Keratinocyte (primary cell): ENCODE measurements around the gene IWS1. TPM values are rescaled to one million over a fixed set of nuclear protein-coding genes. Genes with fewer than 3 reads are reported as not detected.
"Not testable (repeated sequence)": the region's sequence is repeated elsewhere in the genome, so short reads cannot be mapped to it uniquely, and the experiment has no call there.

Experiments used
- DNase-seq: peaks from one replicate; pipeline ENCODE4 v3.0.0-alpha.2; 2011; ENCODE audit warnings: low read depth, missing footprints, low spot score
- FAIRE-seq: peaks from 2 replicates; lab custom pipeline; 2011; peaks lifted over from hg19 to GRCh38; lab: Jason Lieb, UNC
- H2AFZ ChIP-seq: 2 replicates; pipeline ENCODE4 v1.6.0; 2012; ENCODE audit warnings: low read length, control low read depth, inconsistent platforms; ENCODE audit not compliant: control insufficient read depth
- H3K27ac ChIP-seq: 2 replicates; pipeline ENCODE4 v1.5.1; 2011; ENCODE audit warnings: low read length; ENCODE audit not compliant: control insufficient read depth, insufficient read depth
- H3K27me3 ChIP-seq: 3 replicates; pipeline ENCODE4 v1.6.0; 2011; ENCODE audit warnings: low read length; ENCODE audit not compliant: control insufficient read depth, insufficient read depth; ENCODE audit errors: extremely low read depth
- H3K36me3 ChIP-seq, 2 experiments: 2 replicates in 1 of 2; 3 replicates in 1 of 2; pipeline ENCODE4 v1.5.1; 2011; ENCODE audit warnings: low read length in 2 of 2, mild to moderate bottlenecking in 1 of 2; ENCODE audit not compliant: control insufficient read depth in 2 of 2, insufficient read depth in 2 of 2; ENCODE audit errors: extremely low read depth in 1 of 2
- H3K4me1 ChIP-seq: 3 replicates; pipeline ENCODE4 v1.5.1; 2011; ENCODE audit warnings: low read length; ENCODE audit not compliant: control insufficient read depth, insufficient read depth; ENCODE audit errors: extremely low read depth
- H3K4me2 ChIP-seq: 3 replicates; pipeline ENCODE4 v1.6.0; 2011; ENCODE audit warnings: low read depth, low read length; ENCODE audit not compliant: control insufficient read depth, insufficient read depth; ENCODE audit errors: extremely low read depth
- H3K4me3 ChIP-seq, 3 experiments: fragments of 200-600 bp in 1 of 3; sonication (generic) in 1 of 3; 2 replicates in 2 of 3; 3 replicates in 1 of 3; pipeline ENCODE4 v1.5.1; 2011 to 2016; ENCODE audit warnings: low read length in 3 of 3, mild to moderate bottlenecking in 3 of 3, control low read depth in 2 of 3, inconsistent platforms in 1 of 3, low read depth in 1 of 3, mixed read lengths in 1 of 3, mixed run types in 1 of 3, moderate library complexity in 1 of 3; ENCODE audit not compliant: control insufficient read depth in 2 of 3, insufficient read depth in 2 of 3; ENCODE audit errors: extremely low read depth in 1 of 3
- H3K79me2 ChIP-seq: 2 replicates; pipeline ENCODE4 v1.6.0; 2012; ENCODE audit warnings: low read length; ENCODE audit not compliant: control insufficient read depth, insufficient read depth
- H3K9ac ChIP-seq: 3 replicates; pipeline ENCODE4 v1.6.0; 2011; ENCODE audit warnings: low read length; ENCODE audit not compliant: control insufficient read depth, insufficient read depth; ENCODE audit errors: extremely low read depth
- H3K9me1 ChIP-seq: 3 replicates; pipeline ENCODE4 v1.6.0; 2011; ENCODE audit warnings: low read length; ENCODE audit not compliant: control insufficient read depth, insufficient read depth; ENCODE audit errors: extremely low read depth
- H3K9me3 ChIP-seq: 2 replicates; pipeline ENCODE4 v1.5.1; 2012; ENCODE audit warnings: low read depth, low read length; ENCODE audit not compliant: control insufficient read depth
- H4K20me1 ChIP-seq: 3 replicates; pipeline ENCODE4 v1.6.0; 2011; ENCODE audit warnings: low read length; ENCODE audit not compliant: control insufficient read depth, insufficient read depth; ENCODE audit errors: extremely low read depth
- EZH2 ChIP-seq: IDR thresholded peaks from one replicate; pipeline ENCODE4 v1.6.1; 2012; ENCODE audit warnings: inconsistent platforms, mild to moderate bottlenecking, low read length, moderate library complexity
- dilution Hi-C: fragments of 300-500 bp; cut with MboI; formaldehyde crosslinking; loops from one replicate; pipeline ENCODE4 v1.7.0; 2020; ENCODE audit warnings: low sequenced_read_pairs; ENCODE audit not compliant: extremely low pct_ligation_motif_present
- polyA plus RNA-seq, 5 experiments: library from polyadenylated mRNA; depleted of rRNA in 3 of 5; stranded (reverse) in 3 of 5; stranded (forward) in 1 of 5; unstranded in 1 of 5; fragments of >200 nt; gene quantifications; 1 replicate in 1 of 5; 2 replicates in 3 of 5; 3 replicates in 1 of 5; pipeline versions ENCODE4 v1.2.1 to v1.2.3, GENCODE V29; 2011 to 2012; ENCODE audit warnings: missing spikeins in 2 of 5, low read depth in 1 of 5, low replicate concordance in 1 of 5
- TF ChIP-seq, protein P1 (sequence below), 3 experiments: IDR thresholded peaks in 1 of 3; conservative IDR thresholded peaks in 1 of 3; optimal IDR thresholded peaks in 1 of 3; 2 replicates in 2 of 3; 3 replicates in 1 of 3; pipeline versions ENCODE3 to v1.5.1; 2011; ENCODE audit warnings: low read length in 3 of 3, mild to moderate bottlenecking in 3 of 3, moderate library complexity in 2 of 3, control low read depth in 1 of 3, inconsistent platforms in 1 of 3; ENCODE audit not compliant: insufficient read depth in 2 of 3; ENCODE audit errors: extremely low read depth in 1 of 3

Gene IWS1
- polyA plus RNA-seq, 1 donor (not counting 4 experiments of a cell fraction or from before 2014, with no cell fraction given), result 52.0 TPM

- dilution Hi-C loops, result no loop called here
- Histone ChIP-seq H3K4me2 (peak overlapping the region; percentile 74), H2AFZ (peak overlapping the region; percentile 47), H3K36me3 (no peaks in the 10 kb centered on the region), H3K27me3 (no peaks in the 10 kb centered on the region), H3K27ac (peak overlapping the region; percentile 75), H3K4me1 (peaks cover 23% of the 10 kb centered on the region), H3K4me3 (peak overlapping the region in 2 of 3 experiments; percentile 18 to 23), H3K79me2 (peaks cover 7% of the 10 kb centered on the region), H3K9ac (no peak overlapping the region), H4K20me1 (no peaks in the 10 kb centered on the region), H3K9me1 (no peaks in the 10 kb centered on the region), H3K9me3 (no peaks in the 10 kb centered on the region)
- TF ChIP-seq, protein P1, sequence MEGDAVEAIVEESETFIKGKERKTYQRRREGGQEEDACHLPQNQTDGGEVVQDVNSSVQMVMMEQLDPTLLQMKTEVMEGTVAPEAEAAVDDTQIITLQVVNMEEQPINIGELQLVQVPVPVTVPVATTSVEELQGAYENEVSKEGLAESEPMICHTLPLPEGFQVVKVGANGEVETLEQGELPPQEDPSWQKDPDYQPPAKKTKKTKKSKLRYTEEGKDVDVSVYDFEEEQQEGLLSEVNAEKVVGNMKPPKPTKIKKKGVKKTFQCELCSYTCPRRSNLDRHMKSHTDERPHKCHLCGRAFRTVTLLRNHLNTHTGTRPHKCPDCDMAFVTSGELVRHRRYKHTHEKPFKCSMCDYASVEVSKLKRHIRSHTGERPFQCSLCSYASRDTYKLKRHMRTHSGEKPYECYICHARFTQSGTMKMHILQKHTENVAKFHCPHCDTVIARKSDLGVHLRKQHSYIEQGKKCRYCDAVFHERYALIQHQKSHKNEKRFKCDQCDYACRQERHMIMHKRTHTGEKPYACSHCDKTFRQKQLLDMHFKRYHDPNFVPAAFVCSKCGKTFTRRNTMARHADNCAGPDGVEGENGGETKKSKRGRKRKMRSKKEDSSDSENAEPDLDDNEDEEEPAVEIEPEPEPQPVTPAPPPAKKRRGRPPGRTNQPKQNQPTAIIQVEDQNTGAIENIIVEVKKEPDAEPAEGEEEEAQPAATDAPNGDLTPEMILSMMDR (optimal IDR thresholded peaks at IDR 0.05 in 1 of 3, IDR thresholded peaks at IDR 0.05 in 1 of 3, conservative IDR thresholded peaks at IDR 0.05 in 1 of 3; ENCODE audit: extremely low read depth in 1 of 3, insufficient read depth in 2 of 3, low read length in 3 of 3), result peak in 2 of 3 experiments; percentile 10 to 12
- TF ChIP-seq EZH2, result no peak
- no peak for FAIRE-seq
- no peak for DNase-seq
These were observed 4.2 kb upstream of the IWS1 start for GRCh38 chr2:127530245-127531140.

DNA sequence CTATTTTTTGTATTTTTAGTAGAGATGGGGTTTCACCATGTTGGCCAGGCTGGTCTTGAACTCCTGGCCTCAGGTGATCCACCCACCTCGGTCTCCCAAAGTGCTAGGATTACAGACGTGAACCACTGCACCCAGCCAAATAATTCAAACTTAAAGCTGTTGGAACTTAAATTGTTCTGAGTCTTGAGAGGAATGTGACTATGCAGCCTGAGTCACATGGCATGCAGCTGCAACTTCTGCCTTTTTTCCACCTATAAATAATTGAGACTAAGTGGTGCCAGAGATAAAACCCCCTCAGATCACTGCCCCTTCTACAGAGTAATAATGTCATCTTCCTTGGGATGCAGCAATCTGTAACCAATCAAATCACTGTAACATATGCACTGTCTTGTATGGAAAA, 3.1 kb upstream of the IWS1 start:
- DNase-seq, H3K4me2 ChIP-seq, H3K27ac ChIP-seq, H4K20me1 ChIP-seq, FAIRE-seq, H3K27me3 ChIP-seq, H3K9me1 ChIP-seq, H3K9ac ChIP-seq, dilution Hi-C loops, H3K36me3 ChIP-seq, H3K4me3 ChIP-seq, H3K9me3 ChIP-seq, H2AFZ ChIP-seq: not testable (repeated sequence)
- Histone ChIP-seq H3K4me1 (peaks cover 23% of the 10 kb centered on the region), H3K79me2 (peaks cover 18% of the 10 kb centered on the region)
